ENCODE data around the gene MAP2K5.

GRCh38 chr15:67723294-67724024, 181.0 kb downstream of the MAP2K5 start:
- TF ChIP-seq REPIN1 (tag by site-specific recombination; IDR thresholded peaks at IDR 0.05; ENCODE audit: low read depth) = no peak
- peak; percentile 24; the same call in 1 of the 2 replicates for TF ChIP-seq TCF7L2 (IDR thresholded peaks at IDR 0.05; ENCODE audit: borderline replicate concordance, low read depth, low read length)
- TF ChIP-seq CTCF (tag by site-specific recombination; IDR thresholded peaks at IDR 0.05) = no peak
- TF ChIP-seq ZBTB26 (tag by site-specific recombination; optimal IDR thresholded peaks at IDR 0.05) = no peak
